HG03066 (cell line): ENCODE measurements around the gene GNGT2.
"Not testable (repeated sequence)": the region's sequence is repeated elsewhere in the genome, so short reads cannot be mapped to it uniquely, and the experiment has no call there.

Source experiments
- ATAC-seq: cut with Tn5 transposase; IDR thresholded peaks from one replicate; pipeline ENCODE4 v1.9.1; 2021; ENCODE audit warnings: low read depth; ENCODE audit not compliant: unreplicated experiment

GNGT2 gene

GRCh38 chr17:49213399-49213798 is 3.0 kb upstream of the GNGT2 start:
- ATAC-seq = no peak

- ATAC-seq = no peak
These were observed 1.3 kb downstream of the GNGT2 start for GRCh38 chr17:49209061-49209571.

GRCh38 chr17:49204516-49204915 is 5.9 kb downstream of the GNGT2 start:
- ATAC-seq = no peak

- ATAC-seq = no peak
These were observed 6.6 kb downstream of the GNGT2 start for GRCh38 chr17:49203796-49204195.

GRCh38 chr17:49201481-49201927 is 8.9 kb downstream of the GNGT2 start:
- no peak for ATAC-seq

GRCh38 chr17:49200423-49201083 is 9.8 kb downstream of the GNGT2 start:
- no peak for ATAC-seq

- ATAC-seq = no peak
These were observed 12.2 kb downstream of the GNGT2 start for GRCh38 chr17:49198211-49198610.

GRCh38 chr17:49197346-49197998 is 12.9 kb downstream of the GNGT2 start:
- ATAC-seq = no peak

- ATAC-seq = no peak
These were observed 13.9 kb downstream of the GNGT2 start for GRCh38 chr17:49196520-49196919.

- ATAC-seq = no peak
These were observed 14.6 kb downstream of the GNGT2 start for GRCh38 chr17:49195751-49196150.

GRCh38 chr17:49194297-49194607 is 16.1 kb downstream of the GNGT2 start:
- ATAC-seq = no peak

- no peak for ATAC-seq
These were observed 16.7 kb downstream of the GNGT2 start for GRCh38 chr17:49193513-49194296.

- peak; percentile 44 for ATAC-seq
These were observed 18.2 kb downstream of the GNGT2 start for GRCh38 chr17:49191917-49192741.

GRCh38 chr17:49191409-49191916 is 18.9 kb downstream of the GNGT2 start:
- peak; percentile 1 for ATAC-seq

GRCh38 chr17:49190932-49191331 is 19.4 kb downstream of the GNGT2 start:
- no peak for ATAC-seq

- no peak for ATAC-seq
These were observed 23.1 kb downstream of the GNGT2 start for GRCh38 chr17:49187301-49187700.

GRCh38 chr17:49185381-49185780 is 25.0 kb downstream of the GNGT2 start:
- not testable (repeated sequence) for ATAC-seq

- not testable (repeated sequence) for ATAC-seq
These were observed 25.9 kb downstream of the GNGT2 start for GRCh38 chr17:49184522-49184921.

GRCh38 chr17:49183801-49184200 is 26.6 kb downstream of the GNGT2 start:
- no peak for ATAC-seq

GRCh38 chr17:49183341-49183740 is 27.0 kb downstream of the GNGT2 start:
- no peak for ATAC-seq
